Stimulated activated naive CD4-positive, alpha-beta T cell (primary cell): ENCODE data around the gene SLC25A51.
A peak's percentile ranks its signal among the peaks of the same experiment; 100 is the strongest.
"Not testable (repeated sequence)": the region's sequence is repeated elsewhere in the genome, so short reads cannot be mapped to it uniquely, and the experiment has no call there.

ENCODE experiments used
- DNase-seq, 6 experiments: peaks; one replicate each; lab custom pipeline; 2025; lab: John Stamatoyannopoulos, UW

The SLC25A51 gene

GRCh38 chr9:37919246-37919955 is 15.5 kb upstream of the SLC25A51 start:
- DNase-seq = no peak

GRCh38 chr9:37918665-37919170 is 14.8 kb upstream of the SLC25A51 start:
- no peak for DNase-seq

GRCh38 chr9:37917801-37918664 is 14.1 kb upstream of the SLC25A51 start:
- no peak for DNase-seq

GRCh38 chr9:37917313-37917731 is 13.4 kb upstream of the SLC25A51 start:
- no peak for DNase-seq

- DNase-seq = no peak
These were observed 12.8 kb upstream of the SLC25A51 start for GRCh38 chr9:37916471-37917312.

GRCh38 chr9:37915911-37916470 is 12.1 kb upstream of the SLC25A51 start:
- no peak for DNase-seq

GRCh38 chr9:37914701-37915358 is 10.9 kb upstream of the SLC25A51 start:
- no peak for DNase-seq

- DNase-seq = no peak
These were observed 10.2 kb upstream of the SLC25A51 start for GRCh38 chr9:37914154-37914551.

- peak; percentile 44 to 81 (median 63) for DNase-seq
These were observed 9.7 kb upstream of the SLC25A51 start for GRCh38 chr9:37913480-37914153.

- DNase-seq = no peak
These were observed 7.3 kb upstream of the SLC25A51 start for GRCh38 chr9:37911271-37911681.

GRCh38 chr9:37910271-37910670 is 6.3 kb upstream of the SLC25A51 start:
- DNase-seq = no peak

GRCh38 chr9:37909836-37910235 is 5.9 kb upstream of the SLC25A51 start:
- not testable (repeated sequence) for DNase-seq

- no peak for DNase-seq
These were observed 5.4 kb upstream of the SLC25A51 start for GRCh38 chr9:37909326-37909725.

- DNase-seq = no peak
These were observed 4.8 kb upstream of the SLC25A51 start for GRCh38 chr9:37908698-37909186.

- DNase-seq = no peak
These were observed 4.4 kb upstream of the SLC25A51 start for GRCh38 chr9:37908283-37908682.

- DNase-seq = no peak
These were observed 2.6 kb upstream of the SLC25A51 start for GRCh38 chr9:37906312-37907239.

GRCh38 chr9:37905776-37906175 is 1.8 kb upstream of the SLC25A51 start:
- DNase-seq = no peak

GRCh38 chr9:37905131-37905505 is 1.2 kb upstream of the SLC25A51 start:
- DNase-seq = no peak

GRCh38 chr9:37904445-37905130 is 661 bp upstream of the SLC25A51 start:
- no peak for DNase-seq
